ENCODE data around the gene MARK4.

The MARK4 gene

DNA sequence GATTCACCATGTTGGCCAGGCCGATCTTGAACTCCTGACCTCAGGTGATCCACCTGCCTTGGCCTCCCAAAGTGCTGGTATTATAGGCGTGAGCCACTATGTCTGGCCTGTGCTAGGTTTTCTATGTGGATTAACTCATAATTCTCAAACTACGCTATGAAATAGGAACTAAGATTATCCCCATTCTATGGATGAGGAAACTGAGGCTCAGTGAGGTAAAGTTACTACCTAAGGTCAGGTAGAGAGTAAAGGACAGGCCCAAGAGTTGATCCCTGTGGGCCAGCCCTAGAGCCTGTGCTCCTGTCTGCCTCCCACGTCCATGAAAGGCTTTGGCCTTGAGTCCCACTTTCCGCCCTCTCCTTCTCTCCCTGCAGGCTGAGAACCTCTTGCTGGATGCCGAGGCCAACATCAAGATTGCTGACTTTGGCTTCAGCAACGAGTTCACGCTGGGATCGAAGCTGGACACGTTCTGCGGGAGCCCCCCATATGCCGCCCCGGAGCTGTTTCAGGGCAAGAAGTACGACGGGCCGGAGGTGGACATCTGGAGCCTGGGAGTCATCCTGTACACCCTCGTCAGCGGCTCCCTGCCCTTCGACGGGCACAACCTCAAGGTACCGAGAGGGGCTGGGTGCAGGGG is 20.1 kb downstream of the MARK4 start:
- no peak overlapping the region for H3K4me3 ChIP-seq (ENCODE audit: low read depth, low read length)

DNA sequence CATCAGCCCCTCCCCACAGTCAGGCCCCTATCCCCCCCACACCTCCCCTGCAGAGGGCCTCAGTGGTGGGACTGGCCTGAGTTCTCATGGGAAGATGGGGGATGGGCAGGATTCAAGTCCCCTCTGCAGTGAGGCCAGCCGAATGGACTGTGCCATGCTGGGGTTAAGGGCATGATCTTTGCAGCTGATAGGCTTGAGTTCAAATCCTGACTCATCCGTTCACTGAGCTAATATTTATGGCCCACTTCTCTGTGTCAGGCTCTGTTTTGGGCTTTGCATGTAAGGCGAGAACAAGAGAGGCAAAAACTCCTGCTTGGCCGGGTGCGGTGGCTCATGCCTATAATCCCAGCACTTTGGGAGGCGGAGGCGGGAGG is 20.7 kb downstream of the MARK4 start:
- TF ChIP-seq, protein P1, sequence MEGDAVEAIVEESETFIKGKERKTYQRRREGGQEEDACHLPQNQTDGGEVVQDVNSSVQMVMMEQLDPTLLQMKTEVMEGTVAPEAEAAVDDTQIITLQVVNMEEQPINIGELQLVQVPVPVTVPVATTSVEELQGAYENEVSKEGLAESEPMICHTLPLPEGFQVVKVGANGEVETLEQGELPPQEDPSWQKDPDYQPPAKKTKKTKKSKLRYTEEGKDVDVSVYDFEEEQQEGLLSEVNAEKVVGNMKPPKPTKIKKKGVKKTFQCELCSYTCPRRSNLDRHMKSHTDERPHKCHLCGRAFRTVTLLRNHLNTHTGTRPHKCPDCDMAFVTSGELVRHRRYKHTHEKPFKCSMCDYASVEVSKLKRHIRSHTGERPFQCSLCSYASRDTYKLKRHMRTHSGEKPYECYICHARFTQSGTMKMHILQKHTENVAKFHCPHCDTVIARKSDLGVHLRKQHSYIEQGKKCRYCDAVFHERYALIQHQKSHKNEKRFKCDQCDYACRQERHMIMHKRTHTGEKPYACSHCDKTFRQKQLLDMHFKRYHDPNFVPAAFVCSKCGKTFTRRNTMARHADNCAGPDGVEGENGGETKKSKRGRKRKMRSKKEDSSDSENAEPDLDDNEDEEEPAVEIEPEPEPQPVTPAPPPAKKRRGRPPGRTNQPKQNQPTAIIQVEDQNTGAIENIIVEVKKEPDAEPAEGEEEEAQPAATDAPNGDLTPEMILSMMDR (IDR thresholded peaks at IDR 0.05; ENCODE audit: borderline replicate concordance, insufficient read depth, low read depth, low read length): no peak
- no peak overlapping the region for H3K4me3 ChIP-seq (ENCODE audit: low read depth, low read length)

More for the DNA sequence above, 20.1 kb downstream of the MARK4 start:
- TF ChIP-seq, protein P1 (IDR thresholded peaks at IDR 0.05; ENCODE audit: borderline replicate concordance, insufficient read depth, low read depth, low read length): no peak

DNA sequence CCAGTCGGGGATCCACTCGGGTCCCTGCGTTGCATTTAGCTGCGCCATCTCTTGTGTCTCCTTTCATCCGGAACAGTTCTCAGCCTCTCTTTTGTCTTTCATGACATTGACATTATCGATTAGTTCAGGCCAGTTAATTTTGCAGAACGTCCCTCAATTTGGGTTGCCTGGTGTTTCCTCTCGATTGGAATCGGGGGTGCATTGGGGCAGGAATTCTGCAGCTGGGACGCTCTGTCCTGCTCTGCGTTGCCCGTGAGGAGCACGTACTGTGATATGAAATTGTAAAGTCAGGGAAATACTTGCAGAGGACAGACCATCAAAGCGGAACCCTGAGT is 22.4 kb downstream of the MARK4 start:
- H3K4me3 ChIP-seq (ENCODE audit: low read depth, low read length): no peak overlapping the region
- TF ChIP-seq, protein P1 (IDR thresholded peaks at IDR 0.05; ENCODE audit: borderline replicate concordance, insufficient read depth, low read depth, low read length): no peak

DNA sequence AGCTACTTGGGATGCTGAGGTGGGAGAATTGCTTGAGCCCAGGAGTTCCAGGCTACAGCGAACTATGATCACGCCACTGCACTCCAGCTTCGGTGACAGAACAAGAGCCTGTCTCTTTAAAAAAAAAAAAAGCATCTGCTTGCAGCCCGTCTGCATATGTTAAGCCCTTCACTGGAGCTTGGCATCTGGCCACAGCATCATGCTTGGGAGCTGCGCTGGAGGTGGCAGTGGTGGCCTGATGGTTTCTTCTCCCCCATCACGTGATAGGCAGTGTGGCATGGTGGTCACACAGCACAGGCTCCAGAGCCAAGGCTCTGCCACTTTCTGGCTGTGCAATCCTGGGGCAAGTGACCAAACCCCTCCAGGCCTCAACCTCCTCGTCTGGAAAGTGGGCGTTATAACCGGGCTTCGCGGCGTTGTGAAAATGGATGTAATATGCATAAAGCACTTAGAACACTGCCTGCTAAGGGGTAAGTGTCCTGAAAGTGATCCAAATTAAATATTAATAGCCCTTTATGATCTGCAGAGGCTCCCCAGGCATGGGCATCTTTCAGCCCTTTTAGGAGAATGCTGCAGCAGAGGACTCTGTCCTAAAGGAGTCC is 24.4 kb downstream of the MARK4 start:
- TF ChIP-seq, protein P1 (IDR thresholded peaks at IDR 0.05; ENCODE audit: borderline replicate concordance, insufficient read depth, low read depth, low read length): no peak
- no peak overlapping the region for H3K4me3 ChIP-seq (ENCODE audit: low read depth, low read length)

DNA sequence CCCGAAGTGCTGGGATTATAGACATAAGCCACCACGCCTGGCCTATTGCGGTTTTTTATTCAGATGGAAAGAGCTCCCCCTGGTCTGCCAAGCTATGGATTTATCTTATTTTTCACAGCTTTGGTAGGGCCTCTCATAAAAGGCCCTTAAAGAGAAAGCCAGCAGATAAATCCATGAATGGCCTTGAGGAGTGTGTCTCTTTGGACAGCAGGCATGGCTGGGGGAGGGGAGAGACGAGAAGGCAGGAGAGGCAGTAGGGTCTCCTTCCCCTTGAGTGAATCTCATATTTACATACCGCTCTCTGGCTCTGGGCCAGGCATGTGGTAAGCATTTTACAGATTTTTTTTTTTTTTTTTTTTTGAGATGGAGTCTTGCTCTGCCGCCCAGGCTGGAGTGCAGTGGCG is 25.2 kb downstream of the MARK4 start:
- no peak overlapping the region for H3K4me3 ChIP-seq (ENCODE audit: low read depth, low read length)
- TF ChIP-seq, protein P1 (IDR thresholded peaks at IDR 0.05; ENCODE audit: borderline replicate concordance, insufficient read depth, low read depth, low read length): no peak

DNA sequence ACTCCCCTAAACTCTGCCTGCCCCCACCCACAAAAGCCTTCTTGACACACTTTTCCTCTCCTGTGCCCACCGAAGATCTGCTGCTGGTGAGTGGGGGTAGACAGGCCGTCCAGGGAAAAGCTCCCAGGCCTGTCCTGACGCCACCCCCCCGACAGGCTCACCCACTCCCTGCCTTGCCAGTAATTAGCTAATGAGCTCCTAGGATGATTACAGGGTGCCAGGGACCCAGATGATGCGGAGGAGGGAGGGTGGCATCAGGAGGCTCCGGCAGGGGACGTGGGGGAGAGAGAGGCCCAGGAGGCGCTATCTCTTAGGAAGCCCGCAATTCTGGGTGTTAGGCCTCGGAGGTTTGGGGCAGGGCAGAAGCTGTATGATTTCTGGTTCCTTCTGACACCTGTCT is 27.0 kb downstream of the MARK4 start:
- TF ChIP-seq, protein P1 (IDR thresholded peaks at IDR 0.05; ENCODE audit: borderline replicate concordance, insufficient read depth, low read depth, low read length): no peak
- no peak overlapping the region for H3K4me3 ChIP-seq (ENCODE audit: low read depth, low read length)

DNA sequence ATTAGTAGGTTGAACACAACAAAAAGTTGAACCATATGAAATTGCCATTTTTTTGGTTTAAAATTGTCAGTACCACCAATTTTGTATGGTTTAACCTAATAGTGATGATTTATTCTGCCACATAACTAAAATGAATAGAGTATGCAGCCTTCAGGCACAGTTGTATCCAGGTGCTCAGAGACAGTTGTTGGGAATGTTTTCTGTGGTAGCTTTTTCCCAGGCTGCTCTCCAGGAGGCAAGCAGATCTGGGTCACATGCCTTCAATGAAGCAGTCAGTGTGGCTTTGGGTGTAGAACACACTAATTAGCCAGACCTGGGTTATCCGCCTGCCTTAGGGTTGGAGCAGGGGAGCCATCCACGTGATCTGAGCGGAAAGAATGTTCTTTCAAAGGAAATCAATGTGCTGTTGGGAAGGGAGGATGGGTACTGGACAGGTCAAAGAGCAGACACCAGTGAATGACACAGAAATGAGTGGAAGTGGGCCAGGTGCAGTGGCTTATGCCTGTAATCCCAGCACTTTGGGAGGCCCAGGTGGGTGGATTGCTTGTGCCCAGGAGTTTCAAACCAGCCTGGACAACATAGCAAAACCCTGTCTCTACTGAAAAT is 28.6 kb downstream of the MARK4 start:
- H3K4me3 ChIP-seq (ENCODE audit: low read depth, low read length): no peak overlapping the region
- TF ChIP-seq, protein P1 (IDR thresholded peaks at IDR 0.05; ENCODE audit: borderline replicate concordance, insufficient read depth, low read depth, low read length): no peak
